DND-41 (cell line): ENCODE data around the gene SPSB1.

Experiments used
- ATAC-seq: fragments of 200-7000 bp; cut with Tn5 transposase; 3 replicates; pipeline ENCODE4 v1.9.1; 2021; ENCODE audit warnings: low read depth; ENCODE audit not compliant: insufficient read depth
- DNase-seq: peaks from one replicate; pipeline ENCODE4 v3.0.0-alpha.2; 2020
- H2AFZ ChIP-seq: 2 replicates; pipeline ENCODE4 v1.6.0; 2012; ENCODE audit warnings: low read depth, low read length
- H3K27ac ChIP-seq: 2 replicates; pipeline ENCODE4 v1.5.1; 2012; ENCODE audit warnings: low read length, inconsistent platforms
- H3K27me3 ChIP-seq: fragments of 200-600 bp; sonication (generic); 2 replicates; pipeline ENCODE4 v1.6.0; 2012; ENCODE audit warnings: low read length, mild to moderate bottlenecking, inconsistent platforms; ENCODE audit not compliant: insufficient read depth, poor library complexity
- H3K36me3 ChIP-seq: 2 replicates; pipeline ENCODE4 v1.5.1; 2012; ENCODE audit warnings: low read length, inconsistent platforms; ENCODE audit not compliant: insufficient read depth
- H3K4me1 ChIP-seq: 2 replicates; pipeline ENCODE4 v1.5.1; 2012; ENCODE audit warnings: mild to moderate bottlenecking, low read length; ENCODE audit not compliant: insufficient read depth
- H3K4me2 ChIP-seq: 2 replicates; pipeline ENCODE4 v1.6.0; 2012; ENCODE audit warnings: mild to moderate bottlenecking, moderate library complexity, low read length, inconsistent platforms; ENCODE audit not compliant: insufficient read depth
- H3K4me3 ChIP-seq, 2 experiments: fragments of 200-600 bp in 1 of 2; shearing (Covaris generic) in 1 of 2; 2 replicates each; pipeline ENCODE4 v1.5.1; 2012 to 2016; ENCODE audit warnings: inconsistent platforms in 2 of 2, low read length in 2 of 2, mild to moderate bottlenecking in 2 of 2, low read depth in 1 of 2, moderate library complexity in 1 of 2
- H3K79me2 ChIP-seq: 2 replicates; pipeline ENCODE4 v1.6.0; 2012; ENCODE audit warnings: low read length, inconsistent platforms; ENCODE audit not compliant: insufficient read depth
- H3K9ac ChIP-seq: 2 replicates; pipeline ENCODE4 v1.6.0; 2012; ENCODE audit warnings: low read depth, mild to moderate bottlenecking, inconsistent platforms, low read length, moderate library complexity
- H3K9me3 ChIP-seq: 2 replicates; pipeline ENCODE4 v1.5.1; 2012; ENCODE audit warnings: low read length, moderate library complexity, mild to moderate bottlenecking, inconsistent platforms; ENCODE audit not compliant: insufficient read depth, severe bottlenecking
- H4K20me1 ChIP-seq: 2 replicates; pipeline ENCODE4 v1.6.0; 2012; ENCODE audit warnings: low read length; ENCODE audit not compliant: insufficient read depth
- CTCF ChIP-seq: IDR thresholded peaks from 2 replicates; pipeline ENCODE4 v1.5.1; 2012; ENCODE audit warnings: borderline replicate concordance, low read length, moderate library complexity, mild to moderate bottlenecking; ENCODE audit not compliant: poor library complexity, severe bottlenecking; ENCODE audit errors: extremely low read depth
- EZH2 ChIP-seq: IDR thresholded peaks from 3 replicates; pipeline ENCODE4 v1.6.1; 2012; ENCODE audit warnings: borderline replicate concordance, low read depth, mild to moderate bottlenecking, moderate library complexity, low read length, inconsistent platforms; ENCODE audit not compliant: severe bottlenecking

Gene SPSB1

GRCh38 chr1:9265968-9266367 is 26.7 kb upstream of the SPSB1 start:
- H3K9me3 ChIP-seq = no peaks in the 10 kb centered on the region
- ATAC-seq = no peak
- H3K27me3 ChIP-seq = no peaks in the 10 kb centered on the region
- H3K4me3 ChIP-seq = no peak overlapping the region
- DNase-seq = no peak
- no peak overlapping the region for H2AFZ ChIP-seq
- no peak overlapping the region for H3K4me2 ChIP-seq
- no peak overlapping the region for H3K9ac ChIP-seq
- peaks cover 90% of the 10 kb centered on the region for H3K36me3 ChIP-seq
- H3K27ac ChIP-seq = 0 out of 2 replicates have a peak overlapping the region, but pooled peaks have one; percentile 1
- H3K79me2 ChIP-seq = peaks cover 26% of the 10 kb centered on the region
- TF ChIP-seq CTCF (no peak), EZH2 (no peak)
- H3K4me1 ChIP-seq = no peaks in the 10 kb centered on the region
- peaks cover 55% of the 10 kb centered on the region for H4K20me1 ChIP-seq

- Histone ChIP-seq H3K9ac (no peak overlapping the region), H3K27ac (peak overlapping the region; percentile 7; the same call in 1 of the 2 replicates), H3K4me1 (no peaks in the 10 kb centered on the region), H3K36me3 (peaks cover 78% of the 10 kb centered on the region), H3K27me3 (no peaks in the 10 kb centered on the region), H3K9me3 (no peaks in the 10 kb centered on the region), H3K4me3 (no peak overlapping the region), H3K4me2 (no peak overlapping the region), H4K20me1 (peaks cover 41% of the 10 kb centered on the region), H3K79me2 (peaks cover 14% of the 10 kb centered on the region; the same call in 1 of the 2 replicates), H2AFZ (no peak overlapping the region)
- DNase-seq (no peak), ATAC-seq (no peak)
- TF ChIP-seq CTCF (no peak), EZH2 (no peak)
Measured at GRCh38 chr1:9267352-9267686, 25.4 kb upstream of the SPSB1 start.

DNA sequence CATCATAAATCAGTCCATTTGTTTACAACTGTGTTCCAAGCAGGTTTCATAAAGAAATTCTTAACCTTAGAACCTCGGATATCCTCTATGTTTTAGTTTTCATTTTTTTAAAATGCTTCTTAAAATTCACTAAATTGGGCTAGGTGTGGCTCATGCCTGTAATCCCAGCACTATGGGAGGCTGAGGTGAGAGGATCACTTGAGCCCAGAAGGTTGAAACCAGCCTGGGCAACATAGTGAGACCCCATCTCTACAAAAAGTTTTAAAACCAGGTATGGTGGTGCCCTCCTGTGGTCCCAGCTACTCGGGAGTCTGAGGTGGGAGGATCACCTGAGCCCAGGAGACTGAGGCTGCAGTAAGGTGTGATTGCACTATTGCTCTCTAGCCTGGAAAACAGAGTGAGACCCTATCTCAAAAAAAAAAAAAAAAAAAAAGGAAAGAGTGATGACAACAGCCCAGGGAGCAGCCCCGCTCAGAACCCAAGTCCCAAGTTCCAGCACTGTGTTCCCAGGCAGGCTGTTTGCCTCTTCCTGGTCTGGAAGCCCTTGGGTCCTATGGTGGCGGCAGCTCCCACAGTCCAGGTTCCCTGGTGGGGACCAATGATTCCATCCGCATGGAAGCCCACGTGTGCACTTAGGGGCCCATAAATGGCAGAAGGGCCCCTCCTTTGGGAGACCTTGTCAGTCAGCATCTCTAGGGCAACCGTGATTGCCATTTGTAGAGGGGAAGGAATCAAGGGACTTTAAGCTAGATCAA is 24.7 kb upstream of the SPSB1 start:
- H3K4me2 ChIP-seq = no peak overlapping the region
- TF ChIP-seq CTCF (no peak), EZH2 (no peak)
- no peaks in the 10 kb centered on the region for H3K9me3 ChIP-seq

More for the DNA sequence above, 24.7 kb upstream of the SPSB1 start:
- Histone ChIP-seq H4K20me1 (peaks cover 35% of the 10 kb centered on the region), H3K27me3 (no peaks in the 10 kb centered on the region), H3K27ac (no peak overlapping the region), H3K36me3 (peaks cover 71% of the 10 kb centered on the region), H3K9ac (no peak overlapping the region), H3K4me1 (no peaks in the 10 kb centered on the region), H3K4me3 (no peak overlapping the region), H3K79me2 (peaks cover 11% of the 10 kb centered on the region; the same call in 1 of the 2 replicates), H2AFZ (no peak overlapping the region)
- ATAC-seq (no peak), DNase-seq (no peak)
